Brain microvascular endothelial cell (primary cell): ENCODE results near the gene SS18L1.

ENCODE experiments used
- DNase-seq: peaks from one replicate; pipeline ENCODE4 v3.0.0-alpha.2; 2020
- H3K27ac ChIP-seq: fragments of 250-450 bp; sonication (Bioruptor Pico); 2 replicates; pipeline ENCODE4 v1.5.1; 2020; ENCODE audit warnings: mild to moderate bottlenecking, moderate library complexity
- H3K27me3 ChIP-seq: fragments of 250-450 bp; sonication (Bioruptor Pico); replicated peaks from 2 replicates; pipeline ENCODE4 v1.5.1; 2020; ENCODE audit warnings: mild to moderate bottlenecking
- H3K36me3 ChIP-seq: fragments of 250-450 bp; sonication (Bioruptor Pico); replicated peaks from 2 replicates; pipeline ENCODE4 v1.5.1; 2020; ENCODE audit warnings: mild to moderate bottlenecking
- H3K4me3 ChIP-seq: 2 replicates; pipeline ENCODE4 v1.5.1; 2011; ENCODE audit warnings: low read depth, mild to moderate bottlenecking, control low read depth, low read length, moderate library complexity
- CTCF ChIP-seq: IDR thresholded peaks from 2 replicates; pipeline ENCODE4 v1.5.1; 2011; ENCODE audit warnings: low read depth, mild to moderate bottlenecking, moderate library complexity, low read length, control low read depth, inconsistent platforms; ENCODE audit errors: missing control alignments
- in situ Hi-C: cut with HindIII; loops from 2 replicates; pipeline ENCODE4 v1.10.0; 2017; ENCODE audit warnings: low sequenced_read_pairs, low pct_ligation_motif_present

The SS18L1 gene

GRCh38 chr20:62219992-62220665, 76.6 kb downstream of the SS18L1 start, which contains the start of gene HRH3:
Gene HRH3, minus strand, starts transcription at chr20:62220278. Its CDS starts 308 bp downstream, at chr20:62219970.
- H3K27me3 ChIP-seq = peaks cover 47% of the 10 kb centered on the region
- no peak for DNase-seq
- no peak within 1 kb of the TSS for H3K27ac ChIP-seq
- in situ Hi-C loops = no loop called here
- no peak within 1 kb of the TSS for H3K4me3 ChIP-seq
- TF ChIP-seq CTCF = no peak
- no peaks in the 10 kb centered on the region for H3K36me3 ChIP-seq

- no peak for TF ChIP-seq CTCF
- Histone ChIP-seq H3K36me3 (no peaks in the 10 kb centered on the region), H3K27me3 (peaks cover 47% of the 10 kb centered on the region), H3K27ac (no peak overlapping the region), H3K4me3 (no peak overlapping the region)
- no peak for DNase-seq
- in situ Hi-C loops = no loop called here
Measured at GRCh38 chr20:62220666-62221568, 77.3 kb downstream of the SS18L1 start.

- no peaks in the 10 kb centered on the region for H3K36me3 ChIP-seq
- no peak for DNase-seq
- H3K27me3 ChIP-seq = peaks cover 48% of the 10 kb centered on the region
- no peak overlapping the region for H3K27ac ChIP-seq
- H3K4me3 ChIP-seq = no peak overlapping the region
- in situ Hi-C loops = no loop called here
- no peak for TF ChIP-seq CTCF
Measured at GRCh38 chr20:62222266-62222850, 78.8 kb downstream of the SS18L1 start.

GRCh38 chr20:62222972-62223371, 79.4 kb downstream of the SS18L1 start:
- no peak for DNase-seq
- Histone ChIP-seq H3K27ac (no peak overlapping the region), H3K4me3 (no peak overlapping the region), H3K27me3 (peaks cover 43% of the 10 kb centered on the region), H3K36me3 (no peaks in the 10 kb centered on the region)
- TF ChIP-seq CTCF = no peak
- in situ Hi-C loops = no loop called here

DNA sequence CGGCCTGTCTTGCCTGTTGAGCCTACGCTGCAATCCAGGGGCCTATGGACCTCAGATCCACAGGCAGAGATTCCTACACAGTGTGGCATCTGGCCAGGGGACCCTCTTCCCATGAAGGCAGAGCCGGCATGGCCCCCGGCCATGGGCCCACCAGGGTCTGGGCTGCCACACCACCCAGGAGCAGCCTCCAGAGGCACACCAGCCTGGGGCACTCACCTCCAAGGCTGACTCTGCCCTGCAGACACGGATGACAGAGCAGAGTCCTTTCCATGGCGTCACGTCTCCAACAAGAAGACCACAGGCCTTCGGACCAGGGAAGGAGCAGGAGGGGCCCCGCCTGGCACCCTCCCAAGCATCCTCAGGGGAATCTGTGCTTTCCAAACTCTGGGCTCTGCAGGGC, 80.0 kb downstream of the SS18L1 start:
- in situ Hi-C loops = no loop called here
- no peak for DNase-seq
- Histone ChIP-seq H3K36me3 (no peaks in the 10 kb centered on the region), H3K27me3 (peaks cover 37% of the 10 kb centered on the region), H3K4me3 (no peak overlapping the region), H3K27ac (no peak overlapping the region)
- TF ChIP-seq CTCF = no peak
